Measurements from ENCODE around the gene EEFSEC.

EEFSEC gene

GRCh38 chr3:128215290-128215689, 62.0 kb downstream of the EEFSEC start:
- Histone ChIP-seq H4K20me1 (ENCODE audit: insufficient read depth, low read length) (no peaks in the 10 kb centered on the region), H3K27me3 (replicated peaks; ENCODE audit: insufficient read depth, low read length) (no peaks in the 10 kb centered on the region), H3K4me3 (ENCODE audit: low read length) (no peak overlapping the region), H3K9me3 (replicated peaks; ENCODE audit: insufficient read depth, low read length) (no peaks in the 10 kb centered on the region), H3K9me2 (replicated peaks; ENCODE audit: insufficient read depth, low read length) (no peaks in the 10 kb centered on the region), H2AFZ (ENCODE audit: low read length) (no peak overlapping the region), H3K4me1 (ENCODE audit: low read length) (peaks cover 18% of the 10 kb centered on the region), H3F3A (ENCODE audit: insufficient read depth, low read length) (0 out of 2 replicates have a peak, but pooled peaks cover 5% of the 10 kb centered on the region), H3K36me3 (replicated peaks; ENCODE audit: insufficient read depth, low read length) (no peaks in the 10 kb centered on the region), H3K79me2 (ENCODE audit: low read length) (peaks cover 21% of the 10 kb centered on the region), H3K9ac (ENCODE audit: low read length) (no peak overlapping the region), H3K4me2 (ENCODE audit: low read depth, low read length) (no peak overlapping the region), H3K27ac (ENCODE audit: low read length) (no peak overlapping the region)
- no peak for DNase-seq
- no peak for TF ChIP-seq EZH2phosphoT487 (IDR thresholded peaks at IDR 0.05; ENCODE audit: low read length)
- no peak for TF ChIP-seq CTCF (IDR thresholded peaks at IDR 0.05; ENCODE audit: low read length)
- no peak for TF ChIP-seq EZH2 (optimal IDR thresholded peaks at IDR 0.05; ENCODE audit: low read depth, low read length)

GRCh38 chr3:128215800-128216495, 62.7 kb downstream of the EEFSEC start:
- Histone ChIP-seq H3K27me3 (replicated peaks; ENCODE audit: insufficient read depth, low read length) (no peaks in the 10 kb centered on the region), H3K9me3 (replicated peaks; ENCODE audit: insufficient read depth, low read length) (no peaks in the 10 kb centered on the region), H3K4me3 (ENCODE audit: low read length) (no peak overlapping the region), H3K4me1 (ENCODE audit: low read length) (peaks cover 18% of the 10 kb centered on the region), H2AFZ (ENCODE audit: low read length) (no peak overlapping the region), H3K36me3 (replicated peaks; ENCODE audit: insufficient read depth, low read length) (no peaks in the 10 kb centered on the region), H3K9ac (ENCODE audit: low read length) (no peak overlapping the region), H3K4me2 (ENCODE audit: low read depth, low read length) (no peak overlapping the region), H4K20me1 (ENCODE audit: insufficient read depth, low read length) (no peaks in the 10 kb centered on the region), H3K27ac (ENCODE audit: low read length) (no peak overlapping the region), H3K9me2 (replicated peaks; ENCODE audit: insufficient read depth, low read length) (no peaks in the 10 kb centered on the region), H3F3A (ENCODE audit: insufficient read depth, low read length) (0 out of 2 replicates have a peak, but pooled peaks cover 5% of the 10 kb centered on the region), H3K79me2 (ENCODE audit: low read length) (peaks cover 18% of the 10 kb centered on the region)
- TF ChIP-seq CTCF (IDR thresholded peaks at IDR 0.05; ENCODE audit: low read length) (no peak), EZH2 (optimal IDR thresholded peaks at IDR 0.05; ENCODE audit: low read depth, low read length) (no peak), EZH2phosphoT487 (IDR thresholded peaks at IDR 0.05; ENCODE audit: low read length) (no peak)
- no peak for DNase-seq

- Histone ChIP-seq H3K27me3 (replicated peaks; ENCODE audit: insufficient read depth, low read length) (no peaks in the 10 kb centered on the region), H3K4me3 (ENCODE audit: low read length) (no peak overlapping the region), H3K9me2 (replicated peaks; ENCODE audit: insufficient read depth, low read length) (no peaks in the 10 kb centered on the region), H3K27ac (ENCODE audit: low read length) (peak overlapping the region; percentile 44; the same call in 1 of the 2 replicates), H3K9ac (ENCODE audit: low read length) (no peak overlapping the region), H4K20me1 (ENCODE audit: insufficient read depth, low read length) (no peaks in the 10 kb centered on the region), H3K36me3 (replicated peaks; ENCODE audit: insufficient read depth, low read length) (no peaks in the 10 kb centered on the region), H2AFZ (ENCODE audit: low read length) (no peak overlapping the region), H3K9me3 (replicated peaks; ENCODE audit: insufficient read depth, low read length) (no peaks in the 10 kb centered on the region), H3K4me2 (ENCODE audit: low read depth, low read length) (peak overlapping the region; percentile 28; the same call in 1 of the 2 replicates), H3F3A (ENCODE audit: insufficient read depth, low read length) (0 out of 2 replicates have a peak, but pooled peaks cover 5% of the 10 kb centered on the region), H3K79me2 (ENCODE audit: low read length) (peaks cover 15% of the 10 kb centered on the region), H3K4me1 (ENCODE audit: low read length) (peaks cover 18% of the 10 kb centered on the region)
- TF ChIP-seq CTCF (IDR thresholded peaks at IDR 0.05; ENCODE audit: low read length) = no peak
- TF ChIP-seq EZH2phosphoT487 (IDR thresholded peaks at IDR 0.05; ENCODE audit: low read length) = no peak
- no peak for TF ChIP-seq EZH2 (optimal IDR thresholded peaks at IDR 0.05; ENCODE audit: low read depth, low read length)
- peak; percentile 74 for DNase-seq
Measured at GRCh38 chr3:128217702-128218547, 64.6 kb downstream of the EEFSEC start.

Measured in MM.1S (cell line).